Activated naive CD4-positive, alpha-beta T cell treated with anti-CD3 and anti-CD28 coated beads, Interleukin-2, amount 50 U/mL, for 72 hours (primary cell): ENCODE results near the gene ANKS3. TPM values are rescaled to one million over a fixed set of nuclear protein-coding genes. Genes with fewer than 3 reads are reported as not detected.

ENCODE experiments used
- ATAC-seq, 2 donors: fragments of 150-1000 bp; cut with Tn5 transposase; 2 replicates each; pipeline ENCODE4 v1.10.0; 2021; ENCODE audit warnings: mild to moderate bottlenecking in 2 of 2, moderate library complexity in 2 of 2
- DNase-seq, 2 donors: peaks; one replicate each; pipeline ENCODE4 v3.0.0; 2021 to 2022; ENCODE audit warnings: low spot score in 2 of 2
- H3K27ac Mint-ChIP-seq, 2 donors: one replicate each; pipeline ENCODE4 v1.8.0; 2022; ENCODE audit warnings: mild to moderate bottlenecking in 2 of 2, mixed read lengths in 2 of 2
- H3K36me3 Mint-ChIP-seq, 2 donors: one replicate each; pipeline ENCODE4 v1.8.0; 2022; ENCODE audit warnings: mixed read lengths in 2 of 2
- H3K9me3 Mint-ChIP-seq, 2 donors: one replicate each; pipeline ENCODE4 v1.8.0; 2022; ENCODE audit warnings: mixed read lengths in 2 of 2
- total RNA-seq, 2 donors: library from RNA; stranded (reverse); gene quantifications; one replicate each; pipeline ENCODE4 v1.2.3, GENCODE V29; 2022

The ANKS3 gene
- total RNA-seq, 2 donors from 2014 or later, result 19.4 to 21.5 TPM

DNA sequence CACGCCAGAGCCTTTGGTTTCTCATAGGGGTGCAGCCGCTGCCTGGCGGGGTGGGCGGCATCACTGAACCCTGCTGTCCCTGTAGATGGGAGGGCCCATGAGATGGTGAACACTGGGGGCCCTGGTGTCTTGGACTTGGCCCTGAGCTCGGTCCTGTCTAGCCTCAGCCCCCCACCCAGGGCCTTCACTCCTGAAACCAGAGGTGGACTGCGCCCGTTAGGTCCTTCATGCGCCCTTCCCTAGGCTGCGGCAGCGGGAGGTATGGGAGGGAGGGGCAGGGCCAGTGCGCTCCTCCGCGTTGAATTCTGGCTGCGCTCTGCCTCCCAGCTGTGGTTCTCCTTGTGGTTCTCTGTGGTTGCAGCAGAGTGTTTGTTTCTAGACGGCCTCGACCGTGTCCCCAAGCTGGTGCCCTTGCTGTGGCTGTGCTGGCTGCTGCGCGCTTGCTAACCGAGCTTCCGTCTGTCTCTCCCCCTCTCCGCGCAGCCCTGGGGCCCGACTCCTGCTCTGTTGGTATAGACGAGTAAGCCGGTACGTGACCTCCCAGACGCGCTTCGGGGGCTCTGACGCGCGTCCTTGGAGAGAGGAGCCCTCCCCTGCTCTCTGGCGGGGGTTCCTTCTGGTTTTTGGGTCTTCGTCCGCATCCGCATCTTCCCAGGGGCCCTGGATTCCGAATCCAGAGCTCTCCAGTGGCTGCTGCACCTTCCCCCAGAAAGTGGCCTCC lies 48.1 kb downstream of the ANKS3 start:
- Mint-ChIP-seq H3K9me3 (no peaks in the 10 kb centered on the region), H3K27ac (peak overlapping the region in 1 of 2 donors; percentile 84), H3K36me3 (peaks cover 0 to 4% of the 10 kb centered on the region in 2 donors)
- DNase-seq, result no peak
- ATAC-seq, result no peak

- H3K9me3 Mint-ChIP-seq, result no peaks in the 10 kb centered on the region
- DNase-seq (no peak), ATAC-seq (no peak)
- peak overlapping the region in 1 of 2 donors; percentile 91 for H3K27ac Mint-ChIP-seq
- H3K36me3 Mint-ChIP-seq, result peaks cover 0 to 4% of the 10 kb centered on the region in 2 donors
These were observed 48.8 kb downstream of the ANKS3 start for GRCh38 chr16:4685292-4685691.

GRCh38 chr16:4684763-4685162 lies 49.3 kb downstream of the ANKS3 start:
- Mint-ChIP-seq H3K27ac (peak overlapping the region in 1 of 2 donors; percentile 91), H3K36me3 (peaks cover 0 to 4% of the 10 kb centered on the region in 2 donors), H3K9me3 (no peaks in the 10 kb centered on the region)

GRCh38 chr16:4684058-4684715 lies 49.9 kb downstream of the ANKS3 start:
- H3K27ac Mint-ChIP-seq, result no peak overlapping the region
- DNase-seq, result no peak
- peaks cover 0 to 4% of the 10 kb centered on the region in 2 donors for H3K36me3 Mint-ChIP-seq
- H3K9me3 Mint-ChIP-seq, result no peaks in the 10 kb centered on the region
- no peak for ATAC-seq

More at GRCh38 chr16:4684763-4685162, 49.3 kb downstream of the ANKS3 start:
- DNase-seq, result no peak
- no peak for ATAC-seq

- Mint-ChIP-seq H3K36me3 (peaks cover 0 to 4% of the 10 kb centered on the region in 2 donors), H3K27ac (peak overlapping the region in 1 of 2 donors; percentile 55)
These were observed 50.6 kb downstream of the ANKS3 start for GRCh38 chr16:4683255-4684057.

GRCh38 chr16:4682616-4683254 lies 51.3 kb downstream of the ANKS3 start:
- ATAC-seq, result peak; percentile 66 to 74
- Mint-ChIP-seq H3K36me3 (peaks cover 0 to 4% of the 10 kb centered on the region in 2 donors), H3K27ac (peak overlapping the region in 1 of 2 donors; percentile 69), H3K9me3 (no peaks in the 10 kb centered on the region)
- DNase-seq, result peak in 1 of 2 donors; percentile 62

More at GRCh38 chr16:4683255-4684057, 50.6 kb downstream of the ANKS3 start:
- H3K9me3 Mint-ChIP-seq, result no peaks in the 10 kb centered on the region
- DNase-seq, result no peak
- ATAC-seq, result no peak

DNA sequence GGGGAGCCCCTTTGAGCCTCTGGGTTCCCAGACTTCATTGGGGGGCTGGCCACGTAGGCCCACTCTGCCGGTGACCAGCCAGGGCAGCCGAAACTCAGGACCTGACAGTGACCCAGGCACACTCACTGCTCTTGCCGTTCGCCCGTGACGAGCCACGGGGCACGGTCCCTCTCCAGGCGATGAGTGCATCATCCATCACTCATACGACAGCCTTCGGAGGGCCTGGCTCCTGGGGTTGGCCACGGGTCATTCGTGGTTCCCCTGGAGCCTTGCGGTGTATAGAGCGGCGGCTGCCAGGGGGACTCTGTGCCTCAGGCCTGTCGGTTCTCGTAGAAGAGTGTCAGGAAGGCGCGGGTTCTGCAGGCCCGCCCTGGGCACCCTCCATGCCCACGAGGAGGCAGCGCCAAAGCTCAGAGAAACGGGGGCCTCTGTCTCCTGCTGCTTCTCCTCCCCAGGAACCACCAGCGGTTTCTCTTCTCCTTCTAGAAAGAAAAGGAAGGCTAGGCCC lies 51.9 kb downstream of the ANKS3 start:
- no peaks in the 10 kb centered on the region for H3K36me3 Mint-ChIP-seq
- peak overlapping the region; percentile 50 to 69 for H3K27ac Mint-ChIP-seq
- peak in 1 of 2 donors; percentile 16 for ATAC-seq
- DNase-seq, result no peak
- H3K9me3 Mint-ChIP-seq, result no peaks in the 10 kb centered on the region

DNA sequence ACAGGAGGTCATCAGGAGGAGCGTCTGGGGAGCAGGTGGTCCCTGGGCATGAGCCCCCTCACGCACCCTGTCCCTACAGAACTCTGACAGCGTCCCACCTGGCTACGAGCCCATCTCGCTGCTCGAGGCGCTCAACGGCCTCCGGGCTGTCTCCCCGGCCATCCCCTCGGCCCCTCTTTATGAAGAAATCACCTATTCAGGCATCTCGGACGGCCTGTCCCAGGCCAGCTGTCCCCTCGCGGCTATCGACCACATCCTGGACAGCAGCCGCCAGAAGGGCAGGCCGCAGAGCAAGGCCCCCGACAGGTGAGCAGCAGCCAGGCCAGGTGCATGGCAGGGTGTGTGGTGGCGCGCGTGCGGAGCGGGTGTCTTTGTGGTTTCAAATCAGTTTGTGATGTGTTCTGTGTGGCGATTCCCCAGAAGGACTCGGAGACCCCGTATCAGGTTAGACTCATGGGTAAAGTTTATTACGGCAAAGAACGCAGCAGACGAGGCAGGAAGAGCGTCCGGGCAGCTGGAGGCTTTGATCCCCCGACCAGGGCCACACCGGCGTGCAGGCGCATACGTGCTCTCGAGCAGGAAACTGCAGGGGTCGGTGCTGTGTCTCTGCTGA lies 52.5 kb downstream of the ANKS3 start:
- Mint-ChIP-seq H3K27ac (peak overlapping the region; percentile 69 to 95), H3K9me3 (no peaks in the 10 kb centered on the region), H3K36me3 (no peaks in the 10 kb centered on the region)
- no peak for DNase-seq
- ATAC-seq, result no peak

- no peaks in the 10 kb centered on the region for H3K9me3 Mint-ChIP-seq
- DNase-seq, result no peak
- H3K36me3 Mint-ChIP-seq, result no peaks in the 10 kb centered on the region
- peak overlapping the region; percentile 69 to 77 for H3K27ac Mint-ChIP-seq
- no peak for ATAC-seq
These were observed 53.2 kb downstream of the ANKS3 start for GRCh38 chr16:4680673-4681470.

GRCh38 chr16:4679850-4680636 lies 54.0 kb downstream of the ANKS3 start:
- Mint-ChIP-seq H3K9me3 (no peaks in the 10 kb centered on the region), H3K27ac (peak overlapping the region; percentile 69 to 74), H3K36me3 (no peaks in the 10 kb centered on the region)
- ATAC-seq, result no peak
- no peak for DNase-seq

DNA sequence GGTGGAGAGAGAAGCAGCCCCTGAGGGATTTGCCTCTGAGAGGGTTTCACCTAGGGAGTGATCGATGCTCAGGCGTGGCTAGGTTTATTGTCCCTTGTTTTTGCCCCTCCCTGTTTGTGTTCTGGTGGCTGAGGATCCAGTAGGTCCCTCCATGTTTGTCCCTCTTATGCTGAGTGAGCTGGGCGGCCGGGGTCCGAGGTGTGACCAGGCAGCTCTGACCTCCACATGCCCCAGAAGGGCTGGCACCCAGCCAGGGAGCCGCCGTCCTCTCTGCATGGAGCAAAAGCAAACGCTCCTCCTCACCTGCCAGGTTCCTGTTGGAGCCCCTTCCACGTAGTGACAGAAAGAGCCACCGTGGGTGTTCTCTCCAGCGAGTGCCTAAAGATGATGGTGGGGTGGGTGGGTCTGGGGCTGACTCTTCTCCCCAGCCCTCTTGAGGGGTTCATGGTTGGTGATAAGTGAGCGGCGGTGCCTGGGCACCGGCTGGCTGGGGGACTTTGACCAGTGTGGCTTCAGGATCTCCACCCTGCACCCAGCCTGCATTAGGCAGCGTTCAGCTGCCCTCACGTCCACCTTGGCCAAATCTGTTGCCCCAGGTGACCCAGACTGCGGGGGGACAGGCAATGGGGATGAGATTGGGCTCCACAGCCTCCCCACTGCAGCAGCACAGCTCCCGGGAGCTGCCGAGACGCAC lies 54.8 kb downstream of the ANKS3 start:
- Mint-ChIP-seq H3K27ac (peak overlapping the region; percentile 81 to 94), H3K36me3 (no peaks in the 10 kb centered on the region), H3K9me3 (no peaks in the 10 kb centered on the region)
- no peak for DNase-seq
- no peak for ATAC-seq

- ATAC-seq, result no peak
- Mint-ChIP-seq H3K36me3 (no peaks in the 10 kb centered on the region), H3K9me3 (no peaks in the 10 kb centered on the region), H3K27ac (peak overlapping the region; percentile 2 to 94)
- DNase-seq, result no peak
These were observed 55.5 kb downstream of the ANKS3 start for GRCh38 chr16:4678596-4678995.

- ATAC-seq (no peak), DNase-seq (no peak)
- no peaks in the 10 kb centered on the region for H3K9me3 Mint-ChIP-seq
- H3K27ac Mint-ChIP-seq, result peak overlapping the region; percentile 2 to 94
- no peaks in the 10 kb centered on the region for H3K36me3 Mint-ChIP-seq
These were observed 56.1 kb downstream of the ANKS3 start for GRCh38 chr16:4677994-4678393.

- H3K36me3 Mint-ChIP-seq, result no peaks in the 10 kb centered on the region
- ATAC-seq, result no peak
These were observed 56.7 kb downstream of the ANKS3 start for GRCh38 chr16:4677390-4677789.

More at GRCh38 chr16:4677390-4677789, 56.7 kb downstream of the ANKS3 start:
- Mint-ChIP-seq H3K27ac (peak overlapping the region in 1 of 2 donors; percentile 94), H3K9me3 (no peaks in the 10 kb centered on the region)
- DNase-seq, result no peak
